ENCODE data around the gene USP19. TPM values are rescaled to one million over a fixed set of nuclear protein-coding genes. Genes with fewer than 3 reads are reported as not detected.

USP19 gene
- total RNA-seq, 2 donors from 2014 or later, result 61.5 to 63.2 TPM

GRCh38 chr3:49093853-49094767, 26.5 kb downstream of the USP19 start, which contains the start of gene QRICH1:
Gene QRICH1 (minus strand): TSS chr3:49094071. CDS start chr3:49077017, 17,054 bp downstream.
- Histone ChIP-seq H3K9ac (ENCODE audit: extremely low read depth, low read length, poor library complexity, severe bottlenecking) (peak within 1 kb of the TSS; percentile 98), H3K4me3 (ENCODE audit: low read length) (peak within 1 kb of the TSS; percentile 97), H3K27me3 (ENCODE audit: control insufficient read depth, insufficient read depth, low read length, poor library complexity, severe bottlenecking) (no peaks in the 10 kb centered on the region), H3K27ac (ENCODE audit: low read depth, low read length) (peak within 1 kb of the TSS; percentile 99), H3K36me3 (ENCODE audit: control insufficient read depth, insufficient read depth, low read length) (peaks cover 57% of the 10 kb centered on the region), H3K4me1 (ENCODE audit: control insufficient read depth, insufficient read depth, low read length) (peaks cover 3% of the 10 kb centered on the region), H3K9me3 (ENCODE audit: control insufficient read depth, low read length) (no peaks in the 10 kb centered on the region)
- Mint-ChIP-seq H3K27ac (peak within 1 kb of the TSS; percentile 99), H3K9me3 (no peaks in the 10 kb centered on the region), H3K27me3 (ENCODE audit: insufficient read depth) (no peaks in the 10 kb centered on the region), H3K36me3 (ENCODE audit: low read depth) (peaks cover 41% of the 10 kb centered on the region), H3K4me3 (peak within 1 kb of the TSS; percentile 93), H3K4me1 (peaks cover 2% of the 10 kb centered on the region)
- 1 to 2% methylated on average over 23 to 65 of the region's 65 CpGs for WGBS, 2 experiments (ENCODE audit: insufficient coverage in 1 of 2, insufficient read length in 1 of 2)
- DNase-seq, result peak; percentile 99
- TF ChIP-seq, protein P1, sequence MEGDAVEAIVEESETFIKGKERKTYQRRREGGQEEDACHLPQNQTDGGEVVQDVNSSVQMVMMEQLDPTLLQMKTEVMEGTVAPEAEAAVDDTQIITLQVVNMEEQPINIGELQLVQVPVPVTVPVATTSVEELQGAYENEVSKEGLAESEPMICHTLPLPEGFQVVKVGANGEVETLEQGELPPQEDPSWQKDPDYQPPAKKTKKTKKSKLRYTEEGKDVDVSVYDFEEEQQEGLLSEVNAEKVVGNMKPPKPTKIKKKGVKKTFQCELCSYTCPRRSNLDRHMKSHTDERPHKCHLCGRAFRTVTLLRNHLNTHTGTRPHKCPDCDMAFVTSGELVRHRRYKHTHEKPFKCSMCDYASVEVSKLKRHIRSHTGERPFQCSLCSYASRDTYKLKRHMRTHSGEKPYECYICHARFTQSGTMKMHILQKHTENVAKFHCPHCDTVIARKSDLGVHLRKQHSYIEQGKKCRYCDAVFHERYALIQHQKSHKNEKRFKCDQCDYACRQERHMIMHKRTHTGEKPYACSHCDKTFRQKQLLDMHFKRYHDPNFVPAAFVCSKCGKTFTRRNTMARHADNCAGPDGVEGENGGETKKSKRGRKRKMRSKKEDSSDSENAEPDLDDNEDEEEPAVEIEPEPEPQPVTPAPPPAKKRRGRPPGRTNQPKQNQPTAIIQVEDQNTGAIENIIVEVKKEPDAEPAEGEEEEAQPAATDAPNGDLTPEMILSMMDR (conservative IDR thresholded peaks at IDR 0.05), result peak; percentile 74

DNA sequence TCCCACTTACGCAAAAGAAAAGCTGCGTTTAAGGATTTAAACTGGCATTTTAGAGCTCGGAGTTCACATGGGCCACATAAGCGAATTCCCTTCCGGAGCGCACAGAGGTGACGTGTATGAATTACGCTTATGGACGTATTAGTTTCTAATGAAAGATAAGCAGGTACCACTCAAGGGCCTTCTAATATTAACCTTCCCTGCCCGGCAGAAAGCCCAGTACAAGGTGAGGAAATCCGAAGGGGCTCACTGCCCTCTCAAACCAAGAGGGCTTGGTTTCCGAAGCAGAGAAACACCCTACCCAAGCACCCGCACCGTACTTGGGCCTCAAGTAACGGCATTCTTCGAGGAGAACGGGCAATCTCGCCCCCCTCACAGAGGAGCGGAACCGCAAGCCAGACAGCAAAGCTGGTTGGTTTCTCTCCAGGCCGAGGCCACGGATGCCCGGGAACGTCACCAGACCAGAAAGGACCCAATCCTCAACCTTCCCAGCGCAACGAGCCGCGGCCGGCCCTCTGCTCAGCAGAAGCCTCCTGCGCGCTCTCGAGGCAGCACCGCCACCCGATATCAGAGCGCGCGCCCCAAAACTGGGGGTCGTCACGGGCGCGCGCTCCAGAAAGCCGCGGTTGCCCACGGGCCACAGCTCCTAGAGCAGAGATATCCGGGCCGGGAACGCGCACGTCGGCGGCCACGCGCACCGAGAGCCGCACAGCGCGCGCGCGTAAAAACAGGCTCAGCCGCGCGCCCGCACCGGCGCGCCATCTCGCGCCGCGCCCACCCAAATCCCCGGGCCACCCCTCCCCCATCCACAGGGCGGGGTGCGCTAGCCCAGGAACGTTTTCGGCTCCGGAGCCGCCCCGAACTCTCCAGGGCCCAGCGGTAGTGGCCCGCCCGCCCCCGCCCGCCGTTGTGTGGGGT, 27.4 kb downstream of the USP19 start:
- WGBS, 2 experiments (ENCODE audit: insufficient coverage in 1 of 2, insufficient read length in 1 of 2), result 0% methylated on average over 19 to 86 of the region's 86 CpGs
- peaks cover 36% of the 10 kb centered on the region for H3K36me3 Mint-ChIP-seq (ENCODE audit: low read depth)
- peak; percentile 91 for DNase-seq
- no peaks in the 10 kb centered on the region for H3K9me3 ChIP-seq (ENCODE audit: control insufficient read depth, low read length)
- H3K4me1 Mint-ChIP-seq, result peaks cover 2% of the 10 kb centered on the region
- peak overlapping the region; percentile 93 for H3K4me3 Mint-ChIP-seq
- peak overlapping the region; percentile 97 for H3K4me3 ChIP-seq (ENCODE audit: low read length)
- peaks cover 3% of the 10 kb centered on the region for H3K4me1 ChIP-seq (ENCODE audit: control insufficient read depth, insufficient read depth, low read length)
- H3K9me3 Mint-ChIP-seq, result no peaks in the 10 kb centered on the region
- TF ChIP-seq, protein P1 (conservative IDR thresholded peaks at IDR 0.05), result no peak
- peak overlapping the region; percentile 98 for H3K9ac ChIP-seq (ENCODE audit: extremely low read depth, low read length, poor library complexity, severe bottlenecking)
- H3K27me3 ChIP-seq (ENCODE audit: control insufficient read depth, insufficient read depth, low read length, poor library complexity, severe bottlenecking), result no peaks in the 10 kb centered on the region
- peaks cover 57% of the 10 kb centered on the region for H3K36me3 ChIP-seq (ENCODE audit: control insufficient read depth, insufficient read depth, low read length)
- H3K27ac ChIP-seq (ENCODE audit: low read depth, low read length), result peak overlapping the region; percentile 99
- H3K27me3 Mint-ChIP-seq (ENCODE audit: insufficient read depth), result no peaks in the 10 kb centered on the region
- H3K27ac Mint-ChIP-seq, result peak overlapping the region; percentile 99

DNA sequence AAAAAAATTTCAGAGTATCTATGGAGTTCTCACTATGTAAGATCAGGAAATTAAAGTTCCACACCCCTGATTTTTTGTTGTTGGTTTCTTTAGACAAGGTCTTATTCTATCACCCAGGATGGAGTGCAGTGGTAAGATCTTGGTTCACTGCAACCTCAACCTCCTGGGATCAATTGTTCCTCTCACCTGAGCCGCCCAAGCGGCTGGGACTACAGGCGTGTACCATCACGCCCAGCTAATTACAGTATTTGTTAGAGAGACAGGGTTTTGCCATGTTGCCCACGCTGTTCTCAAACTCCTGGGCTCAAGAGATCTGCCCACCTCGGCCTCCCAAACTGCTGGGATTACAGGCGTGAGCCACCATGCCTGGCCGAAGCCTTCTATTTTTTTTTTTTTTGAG, 39.2 kb downstream of the USP19 start:
- 96 to 100% methylated on average over 5 to 8 of the region's 8 CpGs for WGBS, 2 experiments (ENCODE audit: insufficient coverage in 1 of 2, insufficient read length in 1 of 2)
- Mint-ChIP-seq H3K27ac (no peak overlapping the region), H3K9me3 (no peaks in the 10 kb centered on the region)

More for the DNA sequence above, 39.2 kb downstream of the USP19 start:
- Histone ChIP-seq H3K4me1 (ENCODE audit: control insufficient read depth, insufficient read depth, low read length) (no peaks in the 10 kb centered on the region), H3K27me3 (ENCODE audit: control insufficient read depth, insufficient read depth, low read length, poor library complexity, severe bottlenecking) (no peaks in the 10 kb centered on the region), H3K4me3 (ENCODE audit: low read length) (no peak overlapping the region), H3K9me3 (ENCODE audit: control insufficient read depth, low read length) (no peaks in the 10 kb centered on the region), H3K27ac (ENCODE audit: low read depth, low read length) (no peak overlapping the region), H3K9ac (ENCODE audit: extremely low read depth, low read length, poor library complexity, severe bottlenecking) (no peak overlapping the region), H3K36me3 (ENCODE audit: control insufficient read depth, insufficient read depth, low read length) (peaks cover 41% of the 10 kb centered on the region)
- Mint-ChIP-seq H3K4me3 (no peak overlapping the region), H3K4me1 (no peaks in the 10 kb centered on the region), H3K36me3 (ENCODE audit: low read depth) (peaks cover 32% of the 10 kb centered on the region), H3K27me3 (ENCODE audit: insufficient read depth) (no peaks in the 10 kb centered on the region)
- no peak for DNase-seq
- TF ChIP-seq, protein P1 (conservative IDR thresholded peaks at IDR 0.05), result no peak
